ENCODE results near the gene ADPGK.

The ADPGK gene

GRCh38 chr15:72825829-72826228 is 42.3 kb upstream of the ADPGK start:
- Histone ChIP-seq H2AFZ (ENCODE audit: low read length) (no peak overlapping the region), H4K20me1 (ENCODE audit: insufficient read depth, low read length) (no peaks in the 10 kb centered on the region), H3K9me2 (replicated peaks; ENCODE audit: insufficient read depth, low read length) (no peaks in the 10 kb centered on the region), H3K9me3 (replicated peaks; ENCODE audit: insufficient read depth, low read length) (no peaks in the 10 kb centered on the region), H3K9ac (ENCODE audit: low read length) (no peak overlapping the region), H3K4me3 (ENCODE audit: low read length) (no peak overlapping the region), H3F3A (ENCODE audit: insufficient read depth, low read length) (peaks cover 12% of the 10 kb centered on the region), H3K27me3 (replicated peaks; ENCODE audit: insufficient read depth, low read length) (no peaks in the 10 kb centered on the region), H3K27ac (ENCODE audit: low read length) (no peak overlapping the region), H3K36me3 (replicated peaks; ENCODE audit: insufficient read depth, low read length) (no peaks in the 10 kb centered on the region), H3K4me2 (ENCODE audit: low read depth, low read length) (no peak overlapping the region), H3K4me1 (ENCODE audit: low read length) (peaks cover 19% of the 10 kb centered on the region), H3K79me2 (ENCODE audit: low read length) (no peaks in the 10 kb centered on the region)
- DNase-seq = no peak
- TF ChIP-seq EZH2 (optimal IDR thresholded peaks at IDR 0.05; ENCODE audit: low read depth, low read length) = no peak

DNA sequence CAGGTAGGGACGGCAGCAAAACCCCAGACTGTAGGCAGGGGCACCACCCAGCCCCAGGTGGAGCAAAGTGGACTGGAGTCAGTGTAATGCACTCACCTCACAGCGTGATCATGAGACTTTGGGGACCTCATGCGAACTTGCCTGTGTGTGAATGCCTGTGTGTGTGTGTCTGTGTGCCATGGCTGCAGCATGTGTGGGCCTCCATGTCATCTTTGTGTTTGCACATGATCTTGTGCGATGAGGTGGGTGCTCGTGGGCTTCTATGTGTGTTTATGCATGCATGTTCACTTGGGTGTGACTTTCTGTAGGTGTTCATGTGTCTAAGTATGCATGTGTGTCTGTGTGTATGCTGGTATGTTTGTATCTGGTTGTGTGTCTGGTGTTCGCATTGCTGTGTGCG is 41.2 kb upstream of the ADPGK start:
- H4K20me1 ChIP-seq (ENCODE audit: insufficient read depth, low read length) = no peaks in the 10 kb centered on the region
- no peaks in the 10 kb centered on the region for H3K9me3 ChIP-seq (replicated peaks; ENCODE audit: insufficient read depth, low read length)
- no peaks in the 10 kb centered on the region for H3K36me3 ChIP-seq (replicated peaks; ENCODE audit: insufficient read depth, low read length)
- no peak overlapping the region for H2AFZ ChIP-seq (ENCODE audit: low read length)
- H3K79me2 ChIP-seq (ENCODE audit: low read length) = no peaks in the 10 kb centered on the region
- no peak overlapping the region for H3K9ac ChIP-seq (ENCODE audit: low read length)
- TF ChIP-seq EZH2 (optimal IDR thresholded peaks at IDR 0.05; ENCODE audit: low read depth, low read length) (no peak), CTCF (IDR thresholded peaks at IDR 0.05; ENCODE audit: low read length) (no peak), EZH2phosphoT487 (IDR thresholded peaks at IDR 0.05; ENCODE audit: low read length) (no peak)
- no peak for DNase-seq
- no peak overlapping the region for H3K4me3 ChIP-seq (ENCODE audit: low read length)
- no peaks in the 10 kb centered on the region for H3K27me3 ChIP-seq (replicated peaks; ENCODE audit: insufficient read depth, low read length)
- H3K9me2 ChIP-seq (replicated peaks; ENCODE audit: insufficient read depth, low read length) = no peaks in the 10 kb centered on the region
- H3F3A ChIP-seq (ENCODE audit: insufficient read depth, low read length) = peaks cover 12% of the 10 kb centered on the region
- H3K27ac ChIP-seq (ENCODE audit: low read length) = no peak overlapping the region
- peaks cover 19% of the 10 kb centered on the region for H3K4me1 ChIP-seq (ENCODE audit: low read length)
- H3K4me2 ChIP-seq (ENCODE audit: low read depth, low read length) = no peak overlapping the region

DNA sequence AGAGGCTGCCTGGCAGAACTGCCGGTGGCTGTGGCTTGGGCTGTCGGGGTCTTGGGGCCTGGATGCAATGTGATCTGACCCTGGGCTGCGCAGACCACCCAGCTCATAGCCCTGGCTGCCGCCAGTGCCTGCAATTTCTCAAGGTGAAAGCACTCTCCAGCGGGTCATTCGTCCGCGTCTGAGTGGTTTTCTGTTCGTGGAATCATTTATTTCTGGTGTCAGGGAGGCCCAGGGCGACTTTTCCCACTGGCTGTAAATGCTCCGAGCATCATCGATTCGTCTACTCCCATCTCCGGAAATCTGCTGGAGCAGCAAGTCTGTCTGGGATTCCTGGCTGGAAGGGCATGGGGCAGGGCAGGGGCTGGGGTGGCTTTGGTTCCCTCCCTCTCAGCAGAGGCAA is 40.6 kb upstream of the ADPGK start:
- H3K4me3 ChIP-seq (ENCODE audit: low read length) = no peak overlapping the region
- H3K36me3 ChIP-seq (replicated peaks; ENCODE audit: insufficient read depth, low read length) = no peaks in the 10 kb centered on the region
- peaks cover 12% of the 10 kb centered on the region for H3F3A ChIP-seq (ENCODE audit: insufficient read depth, low read length)
- no peak overlapping the region for H3K9ac ChIP-seq (ENCODE audit: low read length)
- no peak overlapping the region for H3K27ac ChIP-seq (ENCODE audit: low read length)
- no peak overlapping the region for H3K4me2 ChIP-seq (ENCODE audit: low read depth, low read length)
- no peaks in the 10 kb centered on the region for H3K9me2 ChIP-seq (replicated peaks; ENCODE audit: insufficient read depth, low read length)
- no peaks in the 10 kb centered on the region for H3K79me2 ChIP-seq (ENCODE audit: low read length)
- H3K9me3 ChIP-seq (replicated peaks; ENCODE audit: insufficient read depth, low read length) = no peaks in the 10 kb centered on the region
- no peaks in the 10 kb centered on the region for H3K27me3 ChIP-seq (replicated peaks; ENCODE audit: insufficient read depth, low read length)
- H2AFZ ChIP-seq (ENCODE audit: low read length) = no peak overlapping the region
- no peak for TF ChIP-seq EZH2 (optimal IDR thresholded peaks at IDR 0.05; ENCODE audit: low read depth, low read length)
- TF ChIP-seq CTCF (IDR thresholded peaks at IDR 0.05; ENCODE audit: low read length) = no peak
- TF ChIP-seq EZH2phosphoT487 (IDR thresholded peaks at IDR 0.05; ENCODE audit: low read length) = no peak
- peaks cover 19% of the 10 kb centered on the region for H3K4me1 ChIP-seq (ENCODE audit: low read length)
- no peak for DNase-seq
- no peaks in the 10 kb centered on the region for H4K20me1 ChIP-seq (ENCODE audit: insufficient read depth, low read length)

DNA sequence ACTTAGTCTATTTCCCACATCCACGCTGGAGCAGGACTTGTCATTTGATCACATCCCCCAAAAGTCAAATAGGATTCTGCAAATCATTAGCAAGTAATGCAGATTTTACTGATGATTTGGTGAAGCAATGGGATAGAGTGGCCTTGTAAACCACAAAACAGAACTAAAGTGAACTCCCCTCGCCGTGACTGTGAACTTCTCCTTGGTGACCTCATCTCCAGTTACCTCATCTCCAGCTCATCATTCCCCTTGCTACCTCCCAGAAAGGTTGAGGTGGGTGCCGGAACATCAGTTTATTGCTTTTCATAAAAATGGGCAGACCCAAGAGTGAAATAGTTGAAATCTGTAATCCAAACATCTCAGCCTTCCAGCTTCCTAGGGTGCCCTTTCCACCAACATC is 36.7 kb upstream of the ADPGK start:
- no peaks in the 10 kb centered on the region for H3F3A ChIP-seq (ENCODE audit: insufficient read depth, low read length)
- no peaks in the 10 kb centered on the region for H3K9me2 ChIP-seq (replicated peaks; ENCODE audit: insufficient read depth, low read length)
- H2AFZ ChIP-seq (ENCODE audit: low read length) = no peak overlapping the region
- no peak overlapping the region for H3K9ac ChIP-seq (ENCODE audit: low read length)
- no peak for TF ChIP-seq EZH2phosphoT487 (IDR thresholded peaks at IDR 0.05; ENCODE audit: low read length)
- no peak for TF ChIP-seq EZH2 (optimal IDR thresholded peaks at IDR 0.05; ENCODE audit: low read depth, low read length)
- TF ChIP-seq CTCF (IDR thresholded peaks at IDR 0.05; ENCODE audit: low read length) = no peak
- no peaks in the 10 kb centered on the region for H3K79me2 ChIP-seq (ENCODE audit: low read length)
- no peaks in the 10 kb centered on the region for H3K9me3 ChIP-seq (replicated peaks; ENCODE audit: insufficient read depth, low read length)
- H3K4me3 ChIP-seq (ENCODE audit: low read length) = no peak overlapping the region
- H3K27ac ChIP-seq (ENCODE audit: low read length) = no peak overlapping the region
- H4K20me1 ChIP-seq (ENCODE audit: insufficient read depth, low read length) = no peaks in the 10 kb centered on the region
- H3K27me3 ChIP-seq (replicated peaks; ENCODE audit: insufficient read depth, low read length) = no peaks in the 10 kb centered on the region
- H3K4me1 ChIP-seq (ENCODE audit: low read length) = no peaks in the 10 kb centered on the region
- no peaks in the 10 kb centered on the region for H3K36me3 ChIP-seq (replicated peaks; ENCODE audit: insufficient read depth, low read length)
- no peak overlapping the region for H3K4me2 ChIP-seq (ENCODE audit: low read depth, low read length)
- DNase-seq = no peak

Data from MM.1S (cell line).